ENCODE data around the gene LATS2.

Gene LATS2

GRCh38 chr13:20984879-20985278, 76.5 kb downstream of the LATS2 start:
- TF ChIP-seq CTCF (conservative IDR thresholded peaks at IDR 0.05; ENCODE audit: low read depth, low read length), result no peak
- Histone ChIP-seq H3K4me3 (IDR thresholded peaks at IDR 0.05; ENCODE audit: insufficient read depth, low read depth, low read length) (no peak overlapping the region), H3K4me1 (ENCODE audit: low read depth, poor library complexity, severe bottlenecking) (no peaks in the 10 kb centered on the region), H3K36me3 (ENCODE audit: insufficient read depth) (no peaks in the 10 kb centered on the region), H3K27me3 (ENCODE audit: insufficient read depth, low read depth) (no peaks in the 10 kb centered on the region), H4K20me1 (ENCODE audit: insufficient read depth) (no peaks in the 10 kb centered on the region), H3K79me2 (ENCODE audit: insufficient read depth, low read depth) (no peaks in the 10 kb centered on the region), H3K4me2 (no peak overlapping the region), H2AFZ (ENCODE audit: low read depth) (no peak overlapping the region), H3K27ac (no peak overlapping the region), H3K9ac (no peak overlapping the region)

GRCh38 chr13:20983386-20983785, 78.0 kb downstream of the LATS2 start:
- Histone ChIP-seq H3K27me3 (ENCODE audit: insufficient read depth, low read depth) (no peaks in the 10 kb centered on the region), H3K9ac (no peak overlapping the region), H3K4me3 (IDR thresholded peaks at IDR 0.05; ENCODE audit: insufficient read depth, low read depth, low read length) (no peak overlapping the region), H4K20me1 (ENCODE audit: insufficient read depth) (no peaks in the 10 kb centered on the region), H3K79me2 (ENCODE audit: insufficient read depth, low read depth) (no peaks in the 10 kb centered on the region), H2AFZ (ENCODE audit: low read depth) (no peak overlapping the region), H3K4me2 (no peak overlapping the region), H3K36me3 (ENCODE audit: insufficient read depth) (no peaks in the 10 kb centered on the region), H3K27ac (no peak overlapping the region), H3K4me1 (ENCODE audit: low read depth, poor library complexity, severe bottlenecking) (no peaks in the 10 kb centered on the region)
- TF ChIP-seq CTCF (conservative IDR thresholded peaks at IDR 0.05; ENCODE audit: low read depth, low read length), result no peak

- H3K27me3 ChIP-seq (ENCODE audit: insufficient read depth, low read depth), result no peaks in the 10 kb centered on the region
- no peak overlapping the region for H3K9ac ChIP-seq
- H3K36me3 ChIP-seq (ENCODE audit: insufficient read depth), result no peaks in the 10 kb centered on the region
- H3K4me1 ChIP-seq (ENCODE audit: low read depth, poor library complexity, severe bottlenecking), result no peaks in the 10 kb centered on the region
- H3K79me2 ChIP-seq (ENCODE audit: insufficient read depth, low read depth), result no peaks in the 10 kb centered on the region
- no peak overlapping the region for H2AFZ ChIP-seq (ENCODE audit: low read depth)
- H3K4me2 ChIP-seq, result no peak overlapping the region
- no peak overlapping the region for H3K27ac ChIP-seq
- no peak overlapping the region for H3K4me3 ChIP-seq (IDR thresholded peaks at IDR 0.05; ENCODE audit: insufficient read depth, low read depth, low read length)
- H4K20me1 ChIP-seq (ENCODE audit: insufficient read depth), result no peaks in the 10 kb centered on the region
- TF ChIP-seq CTCF (conservative IDR thresholded peaks at IDR 0.05; ENCODE audit: low read depth, low read length), result no peak
Observed at GRCh38 chr13:20981370-20982095, 79.9 kb downstream of the LATS2 start.

- no peak overlapping the region for H3K4me2 ChIP-seq
- TF ChIP-seq CTCF (conservative IDR thresholded peaks at IDR 0.05; ENCODE audit: low read depth, low read length), result no peak
- H3K36me3 ChIP-seq (ENCODE audit: insufficient read depth), result no peaks in the 10 kb centered on the region
Observed at GRCh38 chr13:20980899-20981298, 80.5 kb downstream of the LATS2 start.

More at GRCh38 chr13:20980899-20981298, 80.5 kb downstream of the LATS2 start:
- H2AFZ ChIP-seq (ENCODE audit: low read depth), result no peak overlapping the region
- no peak overlapping the region for H3K27ac ChIP-seq
- no peak overlapping the region for H3K4me3 ChIP-seq (IDR thresholded peaks at IDR 0.05; ENCODE audit: insufficient read depth, low read depth, low read length)
- no peaks in the 10 kb centered on the region for H3K27me3 ChIP-seq (ENCODE audit: insufficient read depth, low read depth)
- H4K20me1 ChIP-seq (ENCODE audit: insufficient read depth), result no peaks in the 10 kb centered on the region
- no peaks in the 10 kb centered on the region for H3K4me1 ChIP-seq (ENCODE audit: low read depth, poor library complexity, severe bottlenecking)
- no peaks in the 10 kb centered on the region for H3K79me2 ChIP-seq (ENCODE audit: insufficient read depth, low read depth)
- no peak overlapping the region for H3K9ac ChIP-seq

All from KMS-11 (cell line).